Peyer's patch (tissue), 4 donors: ENCODE data around the gene ARHGEF26. TPM values are rescaled to one million over a fixed set of nuclear protein-coding genes. Genes with fewer than 3 reads are reported as not detected.

ENCODE experiments used
- DNase-seq, 3 donors: peaks; one replicate each; pipeline ENCODE4 v3.0.0-alpha.2; 2017 to 2019
- H3K27ac ChIP-seq, 4 donors: fragments of 200-600 bp; sonication (generic); one replicate each; pipeline ENCODE4 v1.5.1; 2016 to 2019
- H3K27me3 ChIP-seq, 2 donors: fragments of 200-600 bp; sonication (generic); one replicate each; pipeline ENCODE4 v1.5.1; 2019
- H3K36me3 ChIP-seq, 3 donors: fragments of 200-600 bp; sonication (generic); one replicate each; pipeline ENCODE4 v1.5.1; 2016 to 2019
- H3K4me1 ChIP-seq, 4 donors: fragments of 200-600 bp; sonication (generic); one replicate each; pipeline ENCODE4 v1.5.1; 2016 to 2019
- H3K4me3 ChIP-seq, 4 donors: fragments of 200-600 bp; sonication (generic); 1 replicate in 3 of 4; 2 replicates in 1 of 4; pipeline ENCODE4 v1.5.1; 2016 to 2019; ENCODE audit warnings: mild to moderate bottlenecking in 1 of 4
- H3K9me3 ChIP-seq, 4 donors: fragments of 200-600 bp; sonication (generic); one replicate each; pipeline ENCODE4 v1.5.1; 2016 to 2019; ENCODE audit warnings: mild to moderate bottlenecking in 1 of 4
- POLR2A ChIP-seq, 2 donors: fragments of 450-650 bp; IDR thresholded peaks; one replicate each; pipeline ENCODE4 v1.5.1; 2017; ENCODE audit warnings: antibody characterized with exemption in 2 of 2, mild to moderate bottlenecking in 2 of 2, moderate library complexity in 2 of 2
- total RNA-seq, 4 donors: library from RNA; depleted of rRNA; stranded (reverse); fragments of >200 nt; gene quantifications; one replicate each; pipeline ENCODE4 v1.1.0, GENCODE V29; 2016
- TF ChIP-seq, protein P1 (sequence below), 6 experiments: fragments of 450-650 bp in 4 of 6; fragments of 200-600 bp in 2 of 6; sonication (generic) in 1 of 6; IDR thresholded peaks; one replicate each; pipeline ENCODE4 v1.5.1; 2017 to 2019; ENCODE audit warnings: antibody characterized with exemption in 6 of 6, mild to moderate bottlenecking in 3 of 6, moderate library complexity in 1 of 6

Gene ARHGEF26
- total RNA-seq, 4 donors from 2014 or later: 19.0 to 55.2 (median 27.8) TPM

DNA sequence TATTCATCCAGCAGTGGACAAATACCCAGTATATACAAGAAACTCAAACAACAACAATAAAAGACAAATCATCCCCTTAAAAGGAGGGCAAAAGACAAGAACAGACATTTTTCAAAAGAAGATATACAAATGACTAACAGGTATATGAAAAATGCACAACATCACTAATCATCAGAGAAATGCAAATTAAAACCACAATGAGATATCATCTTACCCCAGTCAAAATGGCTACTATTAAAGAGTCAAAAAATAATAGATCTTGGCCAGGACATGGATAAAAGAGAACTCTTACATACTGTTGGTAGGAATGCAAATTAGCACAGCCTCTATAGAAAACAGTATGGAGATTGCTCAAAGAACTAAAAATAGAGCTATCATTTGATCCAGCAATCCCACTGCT is 186.2 kb downstream of the ARHGEF26 start:
- H3K4me3 ChIP-seq: no peak overlapping the region
- no peaks in the 10 kb centered on the region for H3K9me3 ChIP-seq
- TF ChIP-seq POLR2A (IDR thresholded peaks at IDR 0.05): no peak
- TF ChIP-seq, protein P1, sequence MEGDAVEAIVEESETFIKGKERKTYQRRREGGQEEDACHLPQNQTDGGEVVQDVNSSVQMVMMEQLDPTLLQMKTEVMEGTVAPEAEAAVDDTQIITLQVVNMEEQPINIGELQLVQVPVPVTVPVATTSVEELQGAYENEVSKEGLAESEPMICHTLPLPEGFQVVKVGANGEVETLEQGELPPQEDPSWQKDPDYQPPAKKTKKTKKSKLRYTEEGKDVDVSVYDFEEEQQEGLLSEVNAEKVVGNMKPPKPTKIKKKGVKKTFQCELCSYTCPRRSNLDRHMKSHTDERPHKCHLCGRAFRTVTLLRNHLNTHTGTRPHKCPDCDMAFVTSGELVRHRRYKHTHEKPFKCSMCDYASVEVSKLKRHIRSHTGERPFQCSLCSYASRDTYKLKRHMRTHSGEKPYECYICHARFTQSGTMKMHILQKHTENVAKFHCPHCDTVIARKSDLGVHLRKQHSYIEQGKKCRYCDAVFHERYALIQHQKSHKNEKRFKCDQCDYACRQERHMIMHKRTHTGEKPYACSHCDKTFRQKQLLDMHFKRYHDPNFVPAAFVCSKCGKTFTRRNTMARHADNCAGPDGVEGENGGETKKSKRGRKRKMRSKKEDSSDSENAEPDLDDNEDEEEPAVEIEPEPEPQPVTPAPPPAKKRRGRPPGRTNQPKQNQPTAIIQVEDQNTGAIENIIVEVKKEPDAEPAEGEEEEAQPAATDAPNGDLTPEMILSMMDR (IDR thresholded peaks at IDR 0.05): no peak
- H3K27me3 ChIP-seq: no peaks in the 10 kb centered on the region
- no peak overlapping the region for H3K27ac ChIP-seq
- DNase-seq: no peak
- no peaks in the 10 kb centered on the region for H3K4me1 ChIP-seq
- peaks cover 0 to 51% (median 2%) of the 10 kb centered on the region in 3 donors for H3K36me3 ChIP-seq

Other genes with a start within 250 kb of the ARHGEF26 start
- gene DHX36, start 203.1 kb downstream of the ARHGEF26 start, total RNA-seq: 10 to 100 TPM; 40.3 to 67.7 (median 54.7) TPM